ENCODE results near the gene LRRC7. TPM values are rescaled to one million over a fixed set of nuclear protein-coding genes. Genes with fewer than 3 reads are reported as not detected.

The LRRC7 gene
- total RNA-seq, 4 donors from 2014 or later: 0.62 to 2.1 (median 1.3) TPM

DNA sequence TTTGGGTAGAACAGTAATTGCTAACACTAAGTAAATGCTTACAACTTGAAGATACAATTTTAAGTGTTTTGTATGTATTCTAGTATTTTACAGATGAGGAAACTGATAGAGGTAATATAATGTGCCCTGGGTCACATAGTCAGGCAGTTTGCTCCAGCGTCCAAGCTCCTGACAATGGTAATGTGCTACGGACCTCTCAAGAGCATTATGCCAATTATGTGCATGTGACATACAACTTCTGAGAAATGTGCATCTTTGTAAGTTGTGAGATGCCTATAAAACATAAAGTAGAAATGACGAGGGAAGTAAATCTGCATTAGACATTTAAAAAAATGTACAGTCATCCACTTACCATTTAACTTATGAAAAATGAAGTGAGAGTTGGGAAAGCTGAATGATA is 186.8 kb downstream of the LRRC7 start:
- intact Hi-C loops (cut with DNase I; ENCODE audit: low total_unique reads): no loop called here
- no peak overlapping the region for H3K4me3 ChIP-seq
- no peak for ATAC-seq
- no peak overlapping the region for H3K27ac ChIP-seq
- H3K9me3 ChIP-seq: no peaks in the 10 kb centered on the region
- no peaks in the 10 kb centered on the region for H3K27me3 ChIP-seq
- in situ Hi-C loops (cut with MboI; ENCODE audit: low sequenced_read_pairs in 4 of 4): no loop called here
- DNase-seq: no peak
- no peaks in the 10 kb centered on the region for H3K36me3 ChIP-seq
- H3K4me1 ChIP-seq: no peaks in the 10 kb centered on the region
- TF ChIP-seq, protein P1, sequence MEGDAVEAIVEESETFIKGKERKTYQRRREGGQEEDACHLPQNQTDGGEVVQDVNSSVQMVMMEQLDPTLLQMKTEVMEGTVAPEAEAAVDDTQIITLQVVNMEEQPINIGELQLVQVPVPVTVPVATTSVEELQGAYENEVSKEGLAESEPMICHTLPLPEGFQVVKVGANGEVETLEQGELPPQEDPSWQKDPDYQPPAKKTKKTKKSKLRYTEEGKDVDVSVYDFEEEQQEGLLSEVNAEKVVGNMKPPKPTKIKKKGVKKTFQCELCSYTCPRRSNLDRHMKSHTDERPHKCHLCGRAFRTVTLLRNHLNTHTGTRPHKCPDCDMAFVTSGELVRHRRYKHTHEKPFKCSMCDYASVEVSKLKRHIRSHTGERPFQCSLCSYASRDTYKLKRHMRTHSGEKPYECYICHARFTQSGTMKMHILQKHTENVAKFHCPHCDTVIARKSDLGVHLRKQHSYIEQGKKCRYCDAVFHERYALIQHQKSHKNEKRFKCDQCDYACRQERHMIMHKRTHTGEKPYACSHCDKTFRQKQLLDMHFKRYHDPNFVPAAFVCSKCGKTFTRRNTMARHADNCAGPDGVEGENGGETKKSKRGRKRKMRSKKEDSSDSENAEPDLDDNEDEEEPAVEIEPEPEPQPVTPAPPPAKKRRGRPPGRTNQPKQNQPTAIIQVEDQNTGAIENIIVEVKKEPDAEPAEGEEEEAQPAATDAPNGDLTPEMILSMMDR (IDR thresholded peaks at IDR 0.05 in 4 of 5, conservative IDR thresholded peaks at IDR 0.05 in 1 of 5): no peak
- TF ChIP-seq POLR2A (IDR thresholded peaks at IDR 0.05): no peak

- Histone ChIP-seq H3K4me3 (no peak overlapping the region), H3K27ac (no peak overlapping the region), H3K36me3 (no peaks in the 10 kb centered on the region), H3K9me3 (no peaks in the 10 kb centered on the region), H3K4me1 (no peaks in the 10 kb centered on the region), H3K27me3 (no peaks in the 10 kb centered on the region)
- TF ChIP-seq, protein P1 (IDR thresholded peaks at IDR 0.05 in 4 of 5, conservative IDR thresholded peaks at IDR 0.05 in 1 of 5): no peak
- TF ChIP-seq POLR2A (IDR thresholded peaks at IDR 0.05): no peak
- in situ Hi-C loops (cut with MboI; ENCODE audit: low sequenced_read_pairs in 4 of 4): no loop called here
- no peak for DNase-seq
- intact Hi-C loops (cut with DNase I; ENCODE audit: low total_unique reads): no loop called here
- no peak for ATAC-seq
Observed at GRCh38 chr1:69755647-69756046, 187.9 kb downstream of the LRRC7 start.

DNA sequence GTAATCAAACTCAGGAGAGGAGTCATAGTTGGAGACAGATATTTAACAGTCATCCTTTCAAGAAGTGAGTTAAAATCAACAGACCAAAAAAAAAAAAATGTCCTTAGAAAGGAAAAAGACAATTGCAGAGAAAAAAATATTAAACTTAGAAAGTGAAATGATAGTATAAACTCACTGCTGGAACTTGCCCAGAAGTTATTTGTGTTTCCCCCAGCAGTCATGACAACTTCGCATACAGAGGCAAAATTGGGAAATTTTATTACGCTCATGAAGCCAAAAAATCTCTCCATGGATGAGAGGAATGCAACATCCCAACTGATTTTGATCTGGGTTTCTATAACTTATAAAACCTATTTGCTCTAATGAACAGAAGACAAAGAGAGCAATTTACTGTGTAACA is 198.2 kb downstream of the LRRC7 start:
- no peak overlapping the region for H3K27ac ChIP-seq
- no peaks in the 10 kb centered on the region for H3K4me1 ChIP-seq
- no peaks in the 10 kb centered on the region for H3K27me3 ChIP-seq
- intact Hi-C loops (cut with DNase I; ENCODE audit: low total_unique reads): no loop called here
- TF ChIP-seq, protein P1 (IDR thresholded peaks at IDR 0.05 in 4 of 5, conservative IDR thresholded peaks at IDR 0.05 in 1 of 5): no peak
- TF ChIP-seq POLR2A (IDR thresholded peaks at IDR 0.05): no peak
- H3K9me3 ChIP-seq: no peaks in the 10 kb centered on the region
- DNase-seq: no peak
- no peak for ATAC-seq
- in situ Hi-C loops (cut with MboI; ENCODE audit: low sequenced_read_pairs in 4 of 4): no loop called here
- no peaks in the 10 kb centered on the region for H3K36me3 ChIP-seq
- H3K4me3 ChIP-seq: no peak overlapping the region

DNA sequence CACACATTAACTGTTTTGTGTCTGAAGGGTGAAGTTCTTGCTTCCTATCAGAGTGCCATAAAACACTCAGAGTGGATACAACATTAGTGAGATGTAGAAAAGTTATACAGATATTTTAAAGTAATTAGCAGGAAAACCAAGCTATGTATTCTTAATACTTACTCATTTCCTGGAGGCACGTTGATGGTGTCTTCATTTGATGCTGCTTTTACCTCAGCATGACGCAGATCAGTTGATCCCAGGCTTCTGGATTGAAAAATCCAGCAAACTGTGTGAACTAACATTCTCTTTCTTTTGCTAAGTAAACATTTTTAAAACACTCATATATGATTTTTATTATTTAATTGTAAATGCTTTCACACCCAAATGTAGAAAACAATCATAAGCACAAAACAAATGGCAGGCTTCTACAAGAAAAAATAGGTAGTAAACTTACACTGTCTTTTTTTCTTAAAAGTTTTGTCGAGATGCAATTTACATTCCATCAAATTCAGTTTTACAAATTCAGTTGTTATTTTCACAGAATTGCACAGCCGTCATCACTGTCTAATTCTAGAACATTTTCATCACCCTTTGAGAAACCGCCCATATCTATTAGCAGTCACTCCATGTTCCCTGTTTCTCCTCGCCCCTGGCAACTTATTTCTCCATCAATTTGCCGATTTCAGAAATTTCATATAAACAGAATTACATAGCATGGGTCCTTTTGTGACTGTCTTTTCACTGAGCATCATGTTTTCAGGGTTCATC is 198.9 kb downstream of the LRRC7 start:
- H3K9me3 ChIP-seq: no peaks in the 10 kb centered on the region
- no peaks in the 10 kb centered on the region for H3K4me1 ChIP-seq
- ATAC-seq (no peak), DNase-seq (no peak)
- no peaks in the 10 kb centered on the region for H3K27me3 ChIP-seq
- H3K27ac ChIP-seq: no peak overlapping the region
- no peak for TF ChIP-seq POLR2A (IDR thresholded peaks at IDR 0.05)
- TF ChIP-seq, protein P1 (IDR thresholded peaks at IDR 0.05 in 4 of 5, conservative IDR thresholded peaks at IDR 0.05 in 1 of 5): no peak
- H3K4me3 ChIP-seq: no peak overlapping the region
- in situ Hi-C loops (cut with MboI; ENCODE audit: low sequenced_read_pairs in 4 of 4) (no loop called here), intact Hi-C loops (cut with DNase I; ENCODE audit: low total_unique reads) (no loop called here)
- H3K36me3 ChIP-seq: no peaks in the 10 kb centered on the region

DNA sequence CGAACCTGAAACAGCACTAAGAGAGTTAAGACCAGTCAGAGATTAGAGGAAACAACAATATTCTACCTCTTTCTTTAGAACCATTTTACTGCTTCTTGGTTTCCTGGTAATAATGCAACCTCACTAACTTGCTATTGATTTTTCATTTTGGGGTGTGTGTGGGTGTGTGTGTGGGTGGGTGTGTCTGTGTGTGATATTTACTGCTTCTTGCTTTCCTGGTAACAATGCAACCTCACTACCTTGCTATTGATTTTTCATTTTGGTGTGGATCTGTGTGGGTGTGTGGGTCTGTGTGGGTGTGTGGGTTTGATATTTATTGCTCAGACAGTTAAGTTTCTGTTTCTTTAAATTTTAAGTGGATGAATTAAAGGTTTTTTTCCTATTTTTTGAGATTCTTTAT is 208.8 kb downstream of the LRRC7 start:
- Histone ChIP-seq H3K4me1 (no peaks in the 10 kb centered on the region), H3K9me3 (no peaks in the 10 kb centered on the region), H3K27ac (no peak overlapping the region), H3K4me3 (no peak overlapping the region), H3K27me3 (no peaks in the 10 kb centered on the region), H3K36me3 (no peaks in the 10 kb centered on the region)
- in situ Hi-C loops (cut with MboI; ENCODE audit: low sequenced_read_pairs in 4 of 4): no loop called here
- ATAC-seq: no peak
- TF ChIP-seq, protein P1 (IDR thresholded peaks at IDR 0.05 in 4 of 5, conservative IDR thresholded peaks at IDR 0.05 in 1 of 5): no peak
- TF ChIP-seq POLR2A (IDR thresholded peaks at IDR 0.05): no peak
- intact Hi-C loops (cut with DNase I; ENCODE audit: low total_unique reads): no loop called here
- no peak for DNase-seq

Measured in gastrocnemius medialis (tissue), 4 donors.